M059J (cell line): ENCODE data around the gene CCM2. TPM values are rescaled to one million over a fixed set of nuclear protein-coding genes. Genes with fewer than 3 reads are reported as not detected.

Experiments used
- DNase-seq: peaks from one replicate; pipeline ENCODE4 v3.0.0-alpha.2; 2012; ENCODE audit warnings: low read depth
- total RNA-seq: library from RNA; depleted of rRNA; stranded (reverse); fragments of >200 nt; shearing (Covaris generic); gene quantifications from 2 replicates; pipeline ENCODE4 v1.2.3, GENCODE V29; 2014; rRNA removed

The CCM2 gene
- total RNA-seq, 1 experiment from 2014 or later, result 71.1 TPM

DNA sequence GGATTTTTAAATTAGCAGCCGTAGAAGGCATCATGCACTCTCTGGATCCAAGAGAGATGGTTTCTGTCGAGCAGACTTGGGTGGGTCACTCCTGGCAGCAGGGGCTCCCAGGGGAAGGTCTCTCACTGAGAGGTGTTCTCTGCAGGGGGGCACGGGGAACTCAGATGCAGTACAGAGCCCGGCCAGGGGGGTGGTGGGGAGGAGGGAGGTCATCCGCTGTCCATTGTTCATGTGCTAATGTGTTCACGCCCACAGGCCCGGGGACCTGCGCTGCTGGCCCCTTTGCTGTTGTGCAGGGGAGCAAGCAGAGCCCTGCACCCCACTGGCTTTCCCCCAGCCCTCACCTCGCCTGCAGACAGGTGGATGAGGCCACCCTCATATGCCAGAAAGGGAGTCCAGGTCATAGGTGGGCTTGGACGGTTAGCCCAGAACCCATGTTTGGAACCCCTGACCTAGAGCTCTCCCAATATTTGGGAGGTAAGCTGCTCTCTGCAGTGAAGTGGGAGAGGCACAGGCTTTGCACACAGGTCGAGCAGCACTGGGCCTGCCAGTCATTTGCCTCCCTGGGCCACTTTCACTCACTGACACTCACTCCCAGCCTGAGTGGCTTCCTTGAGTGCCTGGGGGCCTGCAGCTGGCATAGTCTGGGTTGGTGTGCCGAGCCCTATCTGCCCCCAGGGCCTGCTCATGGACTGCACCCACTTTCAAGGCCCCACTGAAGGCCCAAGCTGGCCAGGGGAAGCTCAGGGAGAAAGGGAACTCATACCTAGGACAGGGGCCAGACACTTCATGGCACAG is 124.1 kb downstream of the CCM2 start:
- no peak for DNase-seq

DNA sequence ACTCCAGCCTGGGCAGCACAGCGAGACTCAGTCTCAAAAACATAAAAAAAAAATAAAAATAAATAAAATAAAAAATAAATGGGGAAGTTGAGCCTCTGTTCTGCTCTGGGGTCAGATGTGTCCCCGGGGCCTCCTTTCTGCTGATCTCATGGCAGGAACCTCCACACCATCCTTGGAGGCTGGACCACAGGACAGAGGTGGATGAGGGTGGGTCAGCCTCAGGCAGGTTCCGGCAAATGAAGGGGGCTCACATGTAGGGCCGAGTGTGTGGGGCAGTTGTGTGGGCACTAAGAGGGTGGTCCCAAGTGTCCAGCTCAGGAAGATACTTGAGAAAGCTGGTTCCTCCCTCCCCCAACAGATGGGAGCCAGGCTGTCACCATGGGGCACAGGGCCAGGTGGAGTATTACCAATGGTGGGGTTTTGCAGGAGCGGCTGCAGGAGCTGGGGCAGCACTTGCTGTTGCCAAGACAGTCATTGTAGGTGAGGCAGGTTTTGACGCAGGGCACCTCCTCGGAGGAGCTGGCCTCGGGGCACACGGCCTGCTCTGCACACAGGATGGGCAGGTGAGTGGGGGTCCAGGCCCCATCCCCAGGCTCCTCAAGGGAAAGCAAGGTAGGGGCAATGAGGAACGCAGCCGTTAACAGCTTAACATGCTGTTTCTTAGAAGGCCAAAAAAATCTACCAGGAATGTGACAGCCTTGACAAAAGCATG is 125.3 kb downstream of the CCM2 start:
- no peak for DNase-seq

Other genes with a start within 250 kb of the CCM2 start
- gene PPIA, start 203.5 kb upstream of the CCM2 start, total RNA-seq, result 4,190 and 5,216 TPM in 2 replicates
- 502 and 524 TPM in 2 replicates for gene H2AZ2, start 152.1 kb upstream of the CCM2 start, total RNA-seq
- gene PURB, start 114.7 kb upstream of the CCM2 start, total RNA-seq, result 16.4 and 30.5 TPM in 2 replicates
- not detected in 2 replicates for gene MYO1G, start 21.2 kb upstream of the CCM2 start, total RNA-seq
- gene NACAD, start 88.8 kb downstream of the CCM2 start, total RNA-seq, result 0.54 and 3.2 TPM in 2 replicates
- 55.3 and 66.6 TPM in 2 replicates for gene TBRG4, start 111.5 kb downstream of the CCM2 start, total RNA-seq
- 0.66 and 1.7 TPM in 2 replicates for gene RAMP3, start 157.6 kb downstream of the CCM2 start, total RNA-seq